ENCODE results near the gene ZNF45. TPM values are rescaled to one million over a fixed set of nuclear protein-coding genes. Genes with fewer than 3 reads are reported as not detected.

The ZNF45 gene
- polyA plus RNA-seq, 3 donors: 2.1 to 6.3 (median 6.0) TPM

GRCh38 chr19:43928820-43929219, 6.3 kb downstream of the ZNF45 start:
- TF ChIP-seq CTCF (IDR thresholded peaks at IDR 0.05): no peak
- intact Hi-C loops (cut with micrococcal nuclease): no loop called here
- Mint-ChIP-seq H3K27ac (no peak overlapping the region), H3K36me3 (peaks cover 85 to 97% of the 10 kb centered on the region in 2 donors), H3K27me3 (ENCODE audit: low read depth in 3 of 3) (peaks cover 0 to 2% (median 1%) of the 10 kb centered on the region in 3 donors), H3K4me3 (no peak overlapping the region), H3K9me3 (peaks cover 9 to 42% (median 26%) of the 10 kb centered on the region in 7 donors), H3K4me1 (peaks cover 6% of the 10 kb centered on the region)
- WGBS (ENCODE audit: insufficient coverage): 100% methylated on average over 3 of the region's 5 CpGs
- Histone ChIP-seq H3K27me3 (ENCODE audit: control insufficient read depth in 2 of 2, insufficient read depth in 2 of 2, low read length in 2 of 2) (no peaks in the 10 kb centered on the region), H3K4me2 (replicated peaks; ENCODE audit: extremely low read depth, low read length, poor library complexity, severe bottlenecking) (no peak overlapping the region), H2AFZ (ENCODE audit: insufficient read depth, low read depth, low read length, poor library complexity, severe bottlenecking) (no peak overlapping the region), H3K36me3 (replicated peaks in 1 of 2; ENCODE audit: control insufficient read depth in 1 of 2, insufficient read depth in 2 of 2, low read length in 2 of 2) (peaks cover 75 to 96% of the 10 kb centered on the region in 2 donors), H4K20me1 (ENCODE audit: insufficient read depth, low read length) (no peaks in the 10 kb centered on the region), H3K4me1 (ENCODE audit: control insufficient read depth in 1 of 2, insufficient read depth in 2 of 2, low read length in 2 of 2) (peaks cover 2% of the 10 kb centered on the region in 2 donors), H3K4me3 (replicated peaks in 1 of 3; ENCODE audit: low read depth in 2 of 3, low read length in 3 of 3) (no peak overlapping the region), H3K9ac (ENCODE audit: insufficient read depth, low read length, poor library complexity, severe bottlenecking) (no peak overlapping the region), H3K27ac (ENCODE audit: low read depth in 1 of 2, low read length in 2 of 2) (no peak overlapping the region), H3K9me3 (replicated peaks in 1 of 2; ENCODE audit: control insufficient read depth in 1 of 2, insufficient read depth in 1 of 2, low read length in 2 of 2) (peaks cover 9 to 38% of the 10 kb centered on the region in 2 donors), H3K79me2 (ENCODE audit: insufficient read depth, low read length) (peaks cover 4% of the 10 kb centered on the region)
- DNase-seq: no peak

DNA sequence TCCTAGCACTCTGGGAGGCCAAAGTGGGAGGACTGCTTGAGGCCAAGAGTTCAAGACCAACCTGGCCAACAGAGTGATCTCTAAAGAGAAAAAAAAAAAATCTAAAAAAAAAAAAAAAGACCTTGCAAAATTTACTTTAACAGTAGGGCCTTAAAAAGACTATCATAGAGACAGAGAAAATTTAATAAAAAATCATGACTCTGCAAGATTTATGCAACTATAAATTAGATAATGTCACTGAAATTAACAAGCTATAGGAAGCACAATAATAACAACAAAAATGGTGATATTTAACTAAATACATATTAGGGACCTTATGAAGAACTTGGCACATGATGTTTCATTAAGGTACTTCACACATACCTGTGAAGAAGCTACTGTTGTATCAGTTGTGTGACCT, 11.2 kb downstream of the ZNF45 start:
- no peak overlapping the region for H3K4me3 Mint-ChIP-seq
- no peak overlapping the region for H3K9ac ChIP-seq (ENCODE audit: insufficient read depth, low read length, poor library complexity, severe bottlenecking)
- peaks cover 23 to 63% (median 37%) of the 10 kb centered on the region in 7 donors for H3K9me3 Mint-ChIP-seq
- no peak for DNase-seq
- H3K27me3 Mint-ChIP-seq (ENCODE audit: low read depth in 3 of 3): peaks cover 0 to 2% (median 1%) of the 10 kb centered on the region in 3 donors
- H3K27ac ChIP-seq (ENCODE audit: low read depth in 1 of 2, low read length in 2 of 2): no peak overlapping the region
- intact Hi-C loops (cut with micrococcal nuclease): no loop called here
- no peak overlapping the region for H3K4me2 ChIP-seq (replicated peaks; ENCODE audit: extremely low read depth, low read length, poor library complexity, severe bottlenecking)
- H2AFZ ChIP-seq (ENCODE audit: insufficient read depth, low read depth, low read length, poor library complexity, severe bottlenecking): no peak overlapping the region
- no peaks in the 10 kb centered on the region for H4K20me1 ChIP-seq (ENCODE audit: insufficient read depth, low read length)
- H3K79me2 ChIP-seq (ENCODE audit: insufficient read depth, low read length): no peaks in the 10 kb centered on the region
- H3K36me3 Mint-ChIP-seq: peaks cover 93 to 100% of the 10 kb centered on the region in 2 donors
- H3K27ac Mint-ChIP-seq: no peak overlapping the region
- H3K27me3 ChIP-seq (ENCODE audit: control insufficient read depth in 2 of 2, insufficient read depth in 2 of 2, low read length in 2 of 2): no peaks in the 10 kb centered on the region
- no peak for TF ChIP-seq CTCF (IDR thresholded peaks at IDR 0.05)
- H3K9me3 ChIP-seq (replicated peaks in 1 of 2; ENCODE audit: control insufficient read depth in 1 of 2, insufficient read depth in 1 of 2, low read length in 2 of 2): peaks cover 23 to 49% of the 10 kb centered on the region in 2 donors
- no peaks in the 10 kb centered on the region for H3K4me1 ChIP-seq (ENCODE audit: control insufficient read depth in 1 of 2, insufficient read depth in 2 of 2, low read length in 2 of 2)
- H3K4me3 ChIP-seq (replicated peaks in 1 of 3; ENCODE audit: low read depth in 2 of 3, low read length in 3 of 3): no peak overlapping the region
- no peaks in the 10 kb centered on the region for H3K4me1 Mint-ChIP-seq
- H3K36me3 ChIP-seq (replicated peaks in 1 of 2; ENCODE audit: control insufficient read depth in 1 of 2, insufficient read depth in 2 of 2, low read length in 2 of 2): peaks cover 87 to 100% of the 10 kb centered on the region in 2 donors

All from CD14-positive monocyte (primary cell).